Transverse colon (tissue), 4 donors: ENCODE measurements around the gene NDST3. TPM values are rescaled to one million over a fixed set of nuclear protein-coding genes. Genes with fewer than 3 reads are reported as not detected.
"Not testable (repeated sequence)": the region's sequence is repeated elsewhere in the genome, so short reads cannot be mapped to it uniquely, and the experiment has no call there.

Source experiments
- DNase-seq: peaks from one replicate; pipeline ENCODE4 v3.0.0-alpha.2; 2019
- H3K27ac ChIP-seq, 4 donors: fragments of 200-600 bp; sonication (generic); 2 replicates each; pipeline ENCODE4 v1.5.1; 2016 to 2018; ENCODE audit warnings: inconsistent platforms in 4 of 4
- H3K27me3 ChIP-seq: fragments of 200-600 bp; sonication (generic); 2 replicates; pipeline ENCODE4 v1.5.1; 2017; ENCODE audit warnings: inconsistent platforms
- H3K36me3 ChIP-seq, 4 donors: fragments of 200-600 bp; sonication (generic); 2 replicates each; pipeline ENCODE4 v1.5.1; 2017 to 2019; ENCODE audit warnings: inconsistent platforms in 4 of 4
- H3K4me1 ChIP-seq, 4 donors: fragments of 200-600 bp; sonication (generic); 2 replicates each; pipeline ENCODE4 v1.5.1; 2017 to 2020; ENCODE audit warnings: inconsistent platforms in 4 of 4
- H3K4me3 ChIP-seq, 4 donors: fragments of 200-600 bp; sonication (generic); 1 replicate in 1 of 4; 2 replicates in 3 of 4; pipeline versions ENCODE4 v1.5.1 to v1.6.1; 2017 to 2019; ENCODE audit warnings: inconsistent platforms in 4 of 4
- H3K9me3 ChIP-seq, 2 donors: fragments of 200-600 bp; sonication (generic); 2 replicates each; pipeline ENCODE4 v1.5.1; 2017 to 2019; ENCODE audit warnings: inconsistent platforms in 2 of 2
- CTCF ChIP-seq, 5 experiments: fragments of 200-600 bp in 3 of 5; fragments of 450-650 bp in 2 of 5; sonication (generic) in 3 of 5; IDR thresholded peaks; 1 replicate in 2 of 5; 2 replicates in 3 of 5; pipeline ENCODE4 v1.5.1; 2016 to 2017; ENCODE audit warnings: antibody characterized with exemption in 5 of 5, inconsistent platforms in 3 of 5, mild to moderate bottlenecking in 2 of 5, moderate library complexity in 1 of 5
- EP300 ChIP-seq: sonication (generic); formaldehyde crosslinking; IDR thresholded peaks from one replicate; pipeline ENCODE4 v1.6.1; 2017; ENCODE audit warnings: antibody characterized with exemption, low read depth
- POLR2A ChIP-seq: fragments of 450-650 bp; IDR thresholded peaks from one replicate; pipeline ENCODE4 v1.6.1; 2016; ENCODE audit warnings: antibody characterized with exemption, mild to moderate bottlenecking, moderate library complexity
- POLR2AphosphoS5 ChIP-seq, 3 donors: sonication (generic); formaldehyde crosslinking; IDR thresholded peaks; one replicate each; pipeline ENCODE4 v1.6.1; 2016; ENCODE audit warnings: antibody characterized with exemption in 3 of 3
- WGBS, 2 donors: methylation state at CpG; one replicate each; pipeline ENCODE4 v1.1.5; 2018; ENCODE audit warnings: low coverage in 1 of 2; 5-methylcytosine and 5-hydroxymethylcytosine counted together
- in situ Hi-C, 4 donors: fragments of 200-750 bp; cut with MboI; loops; one replicate each; pipeline versions ENCODE4 v1.15.0 to v1.15.1; 2017; ENCODE audit warnings: low sequenced_read_pairs in 3 of 4, low pct_ligation_motif_present in 1 of 4, low pct_unique_long_range_greater_than_20kb in 1 of 4
- intact Hi-C: fragments of 100-400 bp; cut with DNase I; formaldehyde crosslinking; loops from one replicate; pipeline ENCODE4 v1.15.1; 2023; ENCODE audit warnings: low total_unique reads
- total RNA-seq, 4 donors: library from RNA; depleted of rRNA; stranded (reverse); fragments of >200 nt; gene quantifications; one replicate each; pipeline ENCODE4 v1.1.0, GENCODE V29; 2016

Gene NDST3
- total RNA-seq, 4 donors from 2014 or later: 0.14 to 1.5 TPM; not detected in 2

GRCh38 chr4:118265312-118266144 is 231.2 kb downstream of the NDST3 start:
- intact Hi-C loops (no loop called here), in situ Hi-C loops (no loop called here)
- DNase-seq: peak; percentile 42
- TF ChIP-seq POLR2A (peak; percentile 32), EP300 (no peak), POLR2AphosphoS5 (IDR thresholded peaks at IDR 0.05) (no peak)
- peaks cover 0 to 5% (median 2%) of the 10 kb centered on the region in 4 donors for H3K4me1 ChIP-seq
- no peaks in the 10 kb centered on the region for H3K27me3 ChIP-seq
- H3K9me3 ChIP-seq: no peaks in the 10 kb centered on the region
- peak overlapping the region in 3 of 4 donors; percentile 55 to 74 (median 58) for H3K27ac ChIP-seq
- H3K36me3 ChIP-seq: no peaks in the 10 kb centered on the region
- H3K4me3 ChIP-seq: peak overlapping the region; percentile 11 to 68 (median 56)
- WGBS, 2 donors: 40 to 67% methylated on average over 1 to 47 of the region's 64 CpGs

- 80 to 91% methylated on average over 1 to 4 of the region's 4 CpGs for WGBS, 2 donors
- H3K27me3 ChIP-seq, H3K9me3 ChIP-seq, H3K36me3 ChIP-seq, intact Hi-C loops, in situ Hi-C loops, DNase-seq, H3K4me1 ChIP-seq: not testable (repeated sequence)
- Histone ChIP-seq H3K27ac (peak overlapping the region in 1 of 4 donors; percentile 74), H3K4me3 (peak overlapping the region in 1 of 4 donors; percentile 57)
These were observed 231.8 kb downstream of the NDST3 start for GRCh38 chr4:118266145-118266496.

GRCh38 chr4:118268780-118269179 is 234.5 kb downstream of the NDST3 start:
- no peak overlapping the region for H3K4me3 ChIP-seq
- no peak for TF ChIP-seq EP300
- no peak for TF ChIP-seq CTCF (IDR thresholded peaks at IDR 0.05)
- no peak for TF ChIP-seq POLR2A
- TF ChIP-seq POLR2AphosphoS5 (IDR thresholded peaks at IDR 0.05): no peak
- H3K9me3 ChIP-seq: no peaks in the 10 kb centered on the region
- no peak for DNase-seq
- in situ Hi-C loops: no loop called here
- H3K4me1 ChIP-seq: peaks cover 0 to 5% (median 2%) of the 10 kb centered on the region in 4 donors
- no peaks in the 10 kb centered on the region for H3K36me3 ChIP-seq
- intact Hi-C loops: no loop called here
- H3K27ac ChIP-seq: no peak overlapping the region
- no peaks in the 10 kb centered on the region for H3K27me3 ChIP-seq
- WGBS, 2 donors: 78 to 91% methylated on average over 3 of the region's 3 CpGs

GRCh38 chr4:118270492-118270891 is 236.2 kb downstream of the NDST3 start:
- Histone ChIP-seq H3K36me3 (no peaks in the 10 kb centered on the region), H3K27ac (no peak overlapping the region), H3K4me3 (no peak overlapping the region), H3K4me1 (peaks cover 0 to 2% (median 0%) of the 10 kb centered on the region in 4 donors), H3K27me3 (no peaks in the 10 kb centered on the region), H3K9me3 (no peaks in the 10 kb centered on the region)
- intact Hi-C loops (no loop called here), in situ Hi-C loops (no loop called here)
- 0 to 2% methylated on average over 2 of the region's 2 CpGs for WGBS, 2 donors
- DNase-seq: no peak
- TF ChIP-seq EP300: no peak
- no peak for TF ChIP-seq POLR2AphosphoS5 (IDR thresholded peaks at IDR 0.05)
- TF ChIP-seq CTCF (IDR thresholded peaks at IDR 0.05): peak; percentile 51 to 60 (median 53)
- no peak for TF ChIP-seq POLR2A

GRCh38 chr4:118271788-118272187 is 237.5 kb downstream of the NDST3 start:
- no peak overlapping the region for H3K27ac ChIP-seq
- in situ Hi-C loops: no loop called here
- H3K4me1 ChIP-seq: peaks cover 0 to 11% (median under 1%) of the 10 kb centered on the region in 4 donors
- intact Hi-C loops: no loop called here
- TF ChIP-seq POLR2A (no peak), EP300 (no peak), CTCF (IDR thresholded peaks at IDR 0.05) (no peak), POLR2AphosphoS5 (IDR thresholded peaks at IDR 0.05) (no peak)
- no peak for DNase-seq
- H3K27me3 ChIP-seq: no peaks in the 10 kb centered on the region
- H3K9me3 ChIP-seq: no peaks in the 10 kb centered on the region
- no peaks in the 10 kb centered on the region for H3K36me3 ChIP-seq
- 90 to 91% methylated on average over 2 of the region's 2 CpGs for WGBS, 2 donors
- H3K4me3 ChIP-seq: no peak overlapping the region
